ENCODE data around the gene CBARP.
"Not testable (repeated sequence)": the region's sequence is repeated elsewhere in the genome, so short reads cannot be mapped to it uniquely, and the experiment has no call there.

The CBARP gene

GRCh38 chr19:1214862-1215731 lies 22.7 kb downstream of the CBARP start:
- DNase-seq (ENCODE audit: low read depth in 2 of 2, low spot score in 1 of 2), result no peak

GRCh38 chr19:1214299-1214861 lies 23.4 kb downstream of the CBARP start:
- no peak for DNase-seq (ENCODE audit: low read depth in 2 of 2, low spot score in 1 of 2)

- DNase-seq (ENCODE audit: low read depth in 2 of 2, low spot score in 1 of 2), result no peak
Measured at GRCh38 chr19:1213391-1214286, 24.2 kb downstream of the CBARP start.

DNA sequence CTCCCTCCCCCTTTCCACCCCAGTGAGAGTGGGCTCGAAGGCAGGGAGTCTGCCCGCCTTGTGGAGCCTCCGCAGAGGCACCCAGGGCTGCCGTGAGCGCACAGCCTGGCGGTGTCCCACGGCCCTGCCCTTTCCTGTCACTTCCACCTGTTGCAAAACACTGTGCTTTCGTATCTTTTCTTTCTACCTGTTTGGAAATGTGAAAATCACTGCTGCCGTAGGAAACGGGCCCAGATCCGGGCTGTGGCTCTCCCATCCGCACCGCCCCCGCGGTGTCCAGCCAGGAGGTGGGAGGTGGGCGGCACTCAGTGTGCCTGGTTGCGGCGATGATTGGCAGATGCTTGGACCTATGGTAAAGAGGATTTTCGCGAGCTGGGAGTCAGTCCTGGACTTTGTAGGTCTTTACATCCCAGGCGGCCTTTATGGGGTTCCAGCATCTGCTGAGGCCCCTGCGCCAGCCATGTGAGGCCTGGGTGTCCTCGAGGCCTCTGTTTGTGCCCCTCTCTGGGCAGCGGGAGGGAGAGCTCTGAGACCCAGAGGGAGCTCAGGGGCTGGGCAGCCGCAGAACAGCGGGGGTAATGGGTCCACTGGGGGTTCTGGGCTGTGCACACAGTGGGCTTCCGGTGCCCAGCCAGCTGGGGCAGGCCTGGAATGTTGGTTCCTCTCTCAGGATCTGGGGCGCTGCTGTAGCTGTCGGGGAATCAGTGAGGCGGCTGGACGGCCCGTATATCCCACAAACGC lies 26.1 kb downstream of the CBARP start:
- DNase-seq (ENCODE audit: low read depth in 2 of 2, low spot score in 1 of 2), result no peak

DNA sequence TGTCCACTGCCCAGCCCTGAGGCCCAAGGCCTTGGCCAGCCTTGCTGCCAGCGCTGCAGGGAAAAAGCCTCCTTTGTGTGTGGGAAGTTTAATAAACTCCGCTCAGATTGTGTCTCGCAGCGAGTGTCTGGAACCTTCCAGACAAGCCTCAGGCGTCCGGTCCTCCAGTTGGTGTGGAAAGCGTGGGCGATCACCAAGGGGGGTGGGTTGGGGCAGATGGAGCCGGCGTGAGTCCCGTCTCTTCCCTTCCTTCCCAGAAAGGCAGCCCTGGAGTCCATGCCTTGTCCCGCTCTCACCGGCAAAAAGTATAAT lies 27.6 kb downstream of the CBARP start:
- DNase-seq (ENCODE audit: low read depth in 2 of 2, low spot score in 1 of 2), result no peak

DNA sequence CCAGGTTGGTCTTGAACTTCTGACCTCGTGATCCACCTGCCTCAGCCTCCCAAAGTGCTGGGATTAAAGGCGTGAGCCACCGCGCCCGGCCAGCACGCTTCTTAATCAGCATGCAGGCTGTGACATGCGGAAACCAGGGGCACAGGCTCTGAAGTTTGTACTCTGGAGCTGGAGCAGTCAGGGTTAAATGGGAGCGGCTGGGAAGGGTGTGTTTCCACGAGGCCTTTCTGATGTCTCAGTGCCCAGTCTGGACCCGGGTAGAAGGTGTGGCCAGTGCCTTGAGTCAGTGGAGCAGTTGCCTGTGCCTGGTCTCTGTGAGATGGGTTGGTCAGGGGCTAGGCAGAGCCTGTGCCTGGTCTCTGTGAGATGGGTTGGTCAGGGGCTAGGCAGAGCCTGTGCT lies 29.0 kb downstream of the CBARP start:
- not testable (repeated sequence) for DNase-seq (ENCODE audit: low read depth in 2 of 2, low spot score in 1 of 2)

DNA sequence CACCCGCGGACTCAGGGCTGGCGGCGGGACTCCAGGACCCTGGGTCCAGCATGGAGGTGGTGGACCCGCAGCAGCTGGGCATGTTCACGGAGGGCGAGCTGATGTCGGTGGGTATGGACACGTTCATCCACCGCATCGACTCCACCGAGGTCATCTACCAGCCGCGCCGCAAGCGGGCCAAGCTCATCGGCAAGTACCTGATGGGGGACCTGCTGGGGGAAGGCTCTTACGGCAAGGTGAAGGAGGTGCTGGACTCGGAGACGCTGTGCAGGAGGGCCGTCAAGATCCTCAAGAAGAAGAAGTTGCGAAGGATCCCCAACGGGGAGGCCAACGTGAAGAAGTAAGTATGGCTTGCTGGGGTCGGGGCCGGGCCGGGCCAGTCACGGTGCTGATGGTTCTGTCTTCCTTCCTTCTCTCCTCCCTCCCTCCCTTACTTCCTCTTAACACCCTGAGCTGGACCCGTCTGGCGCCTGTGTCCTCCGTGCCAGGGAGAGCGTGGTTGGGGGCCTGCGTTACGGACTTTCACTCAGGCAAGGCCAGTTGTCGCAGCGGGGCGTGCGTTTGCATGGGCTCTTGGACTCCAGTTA lies 30.8 kb downstream of the CBARP start:
- no peak for DNase-seq (ENCODE audit: low read depth in 2 of 2, low spot score in 1 of 2)

DNA sequence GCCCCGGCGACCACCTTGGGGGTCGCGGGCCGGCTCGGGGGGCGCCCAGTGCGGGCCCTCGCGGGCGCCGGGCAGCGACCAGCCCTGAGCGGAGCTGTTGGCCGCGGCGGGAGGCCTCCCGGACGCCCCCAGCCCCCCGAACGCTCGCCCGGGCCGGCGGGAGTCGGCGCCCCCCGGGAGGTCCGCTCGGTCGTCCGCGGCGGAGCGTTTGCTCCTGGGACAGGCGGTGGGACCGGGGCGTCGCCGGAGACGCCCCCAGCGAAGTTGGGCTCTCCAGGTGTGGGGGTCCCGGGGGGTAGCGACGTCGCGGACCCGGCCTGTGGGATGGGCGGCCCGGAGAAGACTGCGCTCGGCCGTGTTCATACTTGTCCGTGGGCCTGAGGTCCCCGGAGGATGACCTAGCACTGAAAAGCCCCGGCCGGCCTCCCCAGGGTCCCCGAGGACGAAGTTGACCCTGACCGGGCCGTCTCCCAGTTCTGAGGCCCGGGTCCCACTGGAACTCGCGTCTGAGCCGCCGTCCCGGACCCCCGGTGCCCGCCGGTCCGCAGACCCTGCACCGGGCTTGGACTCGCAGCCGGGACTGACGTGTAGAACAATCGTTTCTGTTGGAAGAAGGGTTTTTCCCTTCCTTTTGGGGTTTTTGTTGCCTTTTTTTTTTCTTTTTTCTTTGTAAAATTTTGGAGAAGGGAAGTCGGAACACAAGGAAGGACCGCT lies 31.5 kb downstream of the CBARP start:
- DNase-seq (ENCODE audit: low read depth in 2 of 2, low spot score in 1 of 2), result no peak

DNA sequence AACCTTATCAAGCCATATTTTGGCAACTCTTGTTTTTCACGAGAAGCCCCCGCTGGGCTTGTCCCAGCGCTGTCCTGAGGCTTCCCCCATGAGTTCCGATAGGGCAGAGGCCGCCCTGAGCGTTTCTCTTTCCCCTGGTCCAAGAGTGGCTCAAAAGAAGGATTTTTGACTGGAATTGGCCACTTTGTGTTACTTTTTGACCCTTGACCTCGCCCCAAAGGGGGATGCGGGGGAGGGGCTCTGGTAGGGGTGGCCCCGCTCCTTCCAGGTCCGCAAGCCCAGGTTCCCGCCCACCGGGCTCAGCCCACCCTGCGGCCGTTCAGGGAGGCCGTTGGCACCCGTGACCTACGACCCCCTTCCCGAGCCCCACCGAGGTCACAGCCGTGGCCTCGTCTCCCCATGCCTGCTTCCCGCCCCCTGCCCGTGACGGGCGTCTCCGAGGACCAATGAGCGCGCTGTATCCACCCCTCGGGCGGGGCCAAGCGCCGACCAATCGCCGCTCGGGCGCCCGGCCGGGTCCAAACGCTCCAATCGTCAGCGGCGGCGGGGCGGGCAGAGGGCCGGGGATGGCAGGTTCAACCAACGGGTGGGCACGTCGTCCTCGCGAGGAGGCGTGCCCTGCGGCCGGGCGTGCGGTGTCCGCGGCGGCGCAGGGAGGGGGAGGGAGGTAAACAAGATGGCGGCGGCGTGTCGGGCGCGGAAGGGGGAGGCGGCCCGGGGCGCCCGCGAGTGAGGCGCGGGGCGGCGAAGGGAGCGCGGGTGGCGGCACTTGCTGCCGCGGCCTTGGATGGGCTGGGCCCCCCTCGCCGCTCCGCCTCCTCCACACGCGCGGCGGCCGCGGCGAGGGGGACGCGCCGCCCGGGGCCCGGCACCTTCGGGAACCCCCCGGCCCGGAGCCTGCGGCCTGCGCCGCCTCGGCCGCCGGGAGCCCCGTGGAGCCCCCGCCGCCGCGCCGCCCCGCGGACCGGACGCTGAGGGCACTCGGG lies 32.4 kb downstream of the CBARP start, which contains the start of gene STK11:
Gene STK11 (plus strand): TSS at position 665 of the 986 bp plus-strand sequence. CDS start 1,136 bp downstream, outside the sequence.
- DNase-seq (ENCODE audit: low read depth in 2 of 2, low spot score in 1 of 2), result peak; percentile 96 to 99

DNA sequence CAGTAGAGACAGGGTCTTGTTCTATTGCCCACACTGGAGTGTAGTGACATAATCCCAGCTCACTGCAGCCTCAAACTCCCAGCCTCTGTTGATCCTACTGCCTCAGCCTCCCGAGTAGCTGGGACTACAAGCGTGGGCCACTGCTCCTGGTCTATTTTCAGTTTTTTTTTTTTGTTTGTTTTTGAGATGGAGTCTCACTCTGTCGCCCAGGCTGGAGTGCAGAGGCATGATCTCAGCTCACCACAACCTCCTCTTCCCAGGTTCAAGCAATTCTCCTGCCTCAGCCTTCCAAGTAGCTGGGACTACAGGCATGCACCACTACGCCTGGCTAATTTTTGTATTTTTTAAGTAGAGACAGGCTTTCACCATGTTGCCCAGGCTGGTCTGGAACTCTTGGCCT lies 37.2 kb downstream of the CBARP start:
- not testable (repeated sequence) for DNase-seq (ENCODE audit: low read depth in 2 of 2, low spot score in 1 of 2)

GRCh38 chr19:1199531-1199930 lies 38.3 kb downstream of the CBARP start:
- no peak for DNase-seq (ENCODE audit: low read depth in 2 of 2, low spot score in 1 of 2)

DNA sequence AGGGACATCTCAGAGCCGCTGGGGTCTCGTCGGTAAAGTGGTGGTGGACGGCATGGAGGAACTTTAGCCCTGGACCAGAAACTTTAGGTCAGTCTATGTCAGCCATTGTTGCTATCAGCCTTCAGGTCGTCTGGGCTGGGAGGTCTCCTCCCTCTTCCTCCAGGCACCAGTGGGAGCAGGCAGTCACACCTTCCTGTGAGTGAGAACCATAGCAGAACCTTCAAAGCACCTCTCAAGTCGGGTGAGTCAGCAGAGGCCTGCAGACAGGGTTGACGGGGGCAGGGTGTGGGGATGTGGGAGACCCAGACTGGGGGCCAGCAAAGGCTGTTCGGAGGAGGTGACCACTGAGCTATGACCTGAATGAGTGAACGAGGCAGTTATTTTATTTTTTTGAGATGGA lies 48.4 kb downstream of the CBARP start:
- DNase-seq (ENCODE audit: low read depth in 2 of 2, low spot score in 1 of 2), result peak in 1 of 2 donors; percentile 30

- no peak for DNase-seq (ENCODE audit: low read depth in 2 of 2, low spot score in 1 of 2)
Measured at GRCh38 chr19:1183543-1184172, 54.1 kb downstream of the CBARP start.

DNA sequence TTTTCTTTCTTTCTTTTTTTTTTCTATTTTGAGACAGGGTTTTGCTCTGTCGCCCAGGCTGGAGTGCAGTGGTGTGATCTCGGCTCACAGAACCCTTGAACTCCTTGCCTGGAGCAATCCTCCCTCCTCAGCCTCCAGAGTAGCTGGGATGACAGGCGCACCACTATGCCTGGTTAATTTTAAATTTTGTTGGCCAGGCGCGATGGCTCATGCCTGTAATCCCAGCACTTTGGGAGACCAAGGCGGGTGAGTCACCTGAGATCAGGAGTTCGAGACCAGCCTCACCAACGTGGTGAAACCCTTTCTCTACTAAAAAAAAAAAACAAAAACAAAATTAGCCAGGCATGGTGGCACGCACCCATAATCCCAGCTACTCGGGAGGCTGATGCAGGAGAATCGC lies 55.1 kb downstream of the CBARP start:
- no peak for DNase-seq (ENCODE audit: low read depth in 2 of 2, low spot score in 1 of 2)

DNA sequence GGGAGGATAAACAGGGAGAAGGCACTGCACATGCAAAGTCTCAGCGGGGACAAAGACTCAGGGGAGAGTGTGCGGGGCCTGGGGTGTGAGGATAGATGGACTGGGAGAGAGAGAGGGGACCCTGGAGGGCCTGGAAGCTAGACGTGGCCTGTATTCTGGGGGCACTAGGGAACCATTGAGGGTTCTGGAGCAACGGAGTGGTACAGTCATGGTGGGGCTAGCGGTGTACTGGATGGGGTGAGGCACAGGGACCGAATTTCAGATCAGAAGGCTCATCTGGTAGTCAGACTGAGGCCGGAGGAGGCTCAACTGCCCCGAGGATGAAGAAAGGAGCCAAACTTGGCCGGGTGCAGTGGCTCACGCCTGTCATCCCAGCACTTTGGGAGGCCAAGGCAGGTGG lies 55.7 kb downstream of the CBARP start:
- DNase-seq (ENCODE audit: low read depth in 2 of 2, low spot score in 1 of 2), result no peak

DNA sequence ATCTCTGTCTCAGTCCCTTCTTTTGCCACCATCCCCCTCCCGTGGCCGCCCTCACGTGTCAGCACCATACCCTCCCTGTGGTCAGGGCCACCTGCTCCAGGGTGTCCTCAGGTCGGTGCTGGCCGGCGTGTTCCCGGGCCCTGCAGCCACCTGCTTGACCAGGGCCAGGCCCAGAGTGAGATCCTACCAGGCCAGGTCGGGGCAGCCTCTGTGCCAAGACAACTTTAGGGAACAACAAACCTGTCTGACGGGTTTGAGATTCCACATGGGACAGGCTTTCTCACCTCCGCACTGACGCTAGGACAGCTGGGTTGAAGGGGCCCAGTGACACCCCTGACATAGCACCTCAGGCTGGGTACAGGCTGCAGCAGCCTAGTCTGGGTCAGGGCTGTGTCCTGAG lies 56.2 kb downstream of the CBARP start:
- no peak for DNase-seq (ENCODE audit: low read depth in 2 of 2, low spot score in 1 of 2)
